Activated B cell treated with CpG ODN at 0.5 μM for 24 hours (primary cell): ENCODE measurements around the gene ATCAY. TPM values are rescaled to one million over a fixed set of nuclear protein-coding genes. Genes with fewer than 3 reads are reported as not detected.

Experiments
- ATAC-seq: fragments of 200-7000 bp; cut with Tn5 transposase; one replicate; pipeline ENCODE4 v1.10.0; 2021; ENCODE audit warnings: low read depth, mild to moderate bottlenecking, moderate library complexity
- CTCF ChIA-PET: fragments of 350-600 bp; sonication (Branson Sonifier 250); formaldehyde crosslinking; loops from one replicate; lab custom pipeline; 2021; ENCODE audit warnings: antibody characterized with exemption; lab: Charles Lee
- POLR2A ChIA-PET: fragments of 350-600 bp; sonication (Branson Sonifier 250); formaldehyde crosslinking; loops from one replicate; lab custom pipeline; 2021; ENCODE audit warnings: antibody characterized with exemption; lab: Charles Lee
- DNase-seq: peaks from one replicate; pipeline ENCODE4 v3.0.0; 2022
- H3K27ac Mint-ChIP-seq: one replicate; pipeline ENCODE4 v1.8.0; 2020; ENCODE audit warnings: mixed read lengths
- H3K27me3 Mint-ChIP-seq: one replicate; pipeline ENCODE4 v1.8.0; 2021; ENCODE audit warnings: mixed read lengths
- H3K36me3 Mint-ChIP-seq: one replicate; pipeline ENCODE4 v1.8.0; 2021; ENCODE audit warnings: low read depth, mixed read lengths
- H3K4me1 Mint-ChIP-seq: one replicate; pipeline ENCODE4 v1.8.0; 2021; ENCODE audit warnings: mixed read lengths
- H3K4me3 Mint-ChIP-seq: one replicate; pipeline ENCODE4 v1.8.0; 2020; ENCODE audit warnings: mild to moderate bottlenecking, mixed read lengths
- H3K9me3 Mint-ChIP-seq: one replicate; pipeline ENCODE4 v1.8.0; 2020; ENCODE audit warnings: mixed read lengths
- CTCF ChIP-seq: fragments of 200-600 bp; IDR thresholded peaks from one replicate; pipeline ENCODE4 v1.8.0; 2022; ENCODE audit warnings: antibody characterized with exemption, mild to moderate bottlenecking
- intact Hi-C: fragments of 100-400 bp; cut with micrococcal nuclease; formaldehyde crosslinking; loops from one replicate; pipeline ENCODE4 v1.15.1; 2024
- total RNA-seq: library from RNA; stranded (reverse); gene quantifications from 2 replicates; pipeline ENCODE4 v1.2.3, GENCODE V29; 2022

Gene ATCAY
- total RNA-seq, result not detected in 2 replicates

GRCh38 chr19:3880471-3881271 is at the start of gene ATCAY:
Gene ATCAY (plus strand): TSS chr19:3880685. CDS start chr19:3885768, 5,083 bp downstream.
- ATAC-seq (no peak), DNase-seq (no peak)
- POLR2A ChIA-PET, result no interaction called here
- no peak within 1 kb of the TSS for H3K27ac Mint-ChIP-seq
- H3K36me3 Mint-ChIP-seq, result no peaks in the 10 kb centered on the region
- intact Hi-C loops, result no loop called here
- peaks cover 13% of the 10 kb centered on the region for H3K4me1 Mint-ChIP-seq
- no peaks in the 10 kb centered on the region for H3K9me3 Mint-ChIP-seq
- CTCF ChIA-PET, result no interaction called here
- H3K27me3 Mint-ChIP-seq, result peaks cover 26% of the 10 kb centered on the region
- no peak within 1 kb of the TSS for H3K4me3 Mint-ChIP-seq
- TF ChIP-seq CTCF, result no peak

- no peak overlapping the region for H3K4me3 Mint-ChIP-seq
- no peak for TF ChIP-seq CTCF
- POLR2A ChIA-PET, result no interaction called here
- H3K27me3 Mint-ChIP-seq, result peaks cover 3% of the 10 kb centered on the region
- H3K4me1 Mint-ChIP-seq, result peaks cover 4% of the 10 kb centered on the region
- CTCF ChIA-PET, result interaction anchor here (1.5 kb wide), 1 partner anchor 9 kb away, joined by 3 read pairs; no protein-coding TSS in a partner anchor
- intact Hi-C loops, result no loop called here
- no peaks in the 10 kb centered on the region for H3K9me3 Mint-ChIP-seq
- H3K36me3 Mint-ChIP-seq, result no peaks in the 10 kb centered on the region
- ATAC-seq (no peak), DNase-seq (no peak)
- no peak overlapping the region for H3K27ac Mint-ChIP-seq
These were observed 48.9 kb upstream of the ATCAY start for GRCh38 chr19:3831601-3832000.

GRCh38 chr19:3832001-3832400 is 48.5 kb upstream of the ATCAY start:
- no peaks in the 10 kb centered on the region for H3K9me3 Mint-ChIP-seq
- H3K4me3 Mint-ChIP-seq, result no peak overlapping the region
- no peak overlapping the region for H3K27ac Mint-ChIP-seq
- H3K4me1 Mint-ChIP-seq, result peaks cover 4% of the 10 kb centered on the region
- ChIA-PET POLR2A (interaction anchor here (0.6 to 0.7 kb wide), 2 partner anchors 34 to 164 kb away, joined by 3 to 9 read pairs; no protein-coding TSS in a partner anchor), CTCF (interaction anchor here (1.5 kb wide), 1 partner anchor 10 kb away, joined by 3 read pairs; no protein-coding TSS in a partner anchor)
- DNase-seq, result no peak
- ATAC-seq, result no peak
- H3K36me3 Mint-ChIP-seq, result no peaks in the 10 kb centered on the region
- no peak for TF ChIP-seq CTCF
- intact Hi-C loops, result no loop called here
- H3K27me3 Mint-ChIP-seq, result peaks cover 3% of the 10 kb centered on the region

GRCh38 chr19:3833578-3834348 is 46.7 kb upstream of the ATCAY start:
- Mint-ChIP-seq H3K9me3 (no peaks in the 10 kb centered on the region), H3K27me3 (peaks cover 3% of the 10 kb centered on the region), H3K4me1 (no peaks in the 10 kb centered on the region), H3K36me3 (no peaks in the 10 kb centered on the region), H3K4me3 (no peak overlapping the region), H3K27ac (no peak overlapping the region)
- ATAC-seq (no peak), DNase-seq (no peak)
- no peak for TF ChIP-seq CTCF
- ChIA-PET POLR2A (interaction anchor here (0.7 kb wide), 1 partner anchor 15 kb away, joined by 3 read pairs; no protein-coding TSS in a partner anchor), CTCF (no interaction called here)
- intact Hi-C loops, result no loop called here
